Vagina (tissue), 2 donors: ENCODE data around the gene HABP2.

Experiments
- POLR2A ChIP-seq, 2 donors: fragments of 450-650 bp; IDR thresholded peaks; one replicate each; pipeline ENCODE4 v1.6.1; 2017; ENCODE audit warnings: antibody characterized with exemption in 2 of 2, mild to moderate bottlenecking in 2 of 2, moderate library complexity in 2 of 2
- TF ChIP-seq, protein P1 (sequence below), 3 experiments: fragments of 450-650 bp in 2 of 3; fragments of 200-600 bp in 1 of 3; sonication (generic) in 1 of 3; IDR thresholded peaks; one replicate each; pipeline ENCODE4 v1.5.1; 2017 to 2019; ENCODE audit warnings: antibody characterized with exemption in 3 of 3, mild to moderate bottlenecking in 2 of 3, moderate library complexity in 2 of 3

- TF ChIP-seq, protein P1, sequence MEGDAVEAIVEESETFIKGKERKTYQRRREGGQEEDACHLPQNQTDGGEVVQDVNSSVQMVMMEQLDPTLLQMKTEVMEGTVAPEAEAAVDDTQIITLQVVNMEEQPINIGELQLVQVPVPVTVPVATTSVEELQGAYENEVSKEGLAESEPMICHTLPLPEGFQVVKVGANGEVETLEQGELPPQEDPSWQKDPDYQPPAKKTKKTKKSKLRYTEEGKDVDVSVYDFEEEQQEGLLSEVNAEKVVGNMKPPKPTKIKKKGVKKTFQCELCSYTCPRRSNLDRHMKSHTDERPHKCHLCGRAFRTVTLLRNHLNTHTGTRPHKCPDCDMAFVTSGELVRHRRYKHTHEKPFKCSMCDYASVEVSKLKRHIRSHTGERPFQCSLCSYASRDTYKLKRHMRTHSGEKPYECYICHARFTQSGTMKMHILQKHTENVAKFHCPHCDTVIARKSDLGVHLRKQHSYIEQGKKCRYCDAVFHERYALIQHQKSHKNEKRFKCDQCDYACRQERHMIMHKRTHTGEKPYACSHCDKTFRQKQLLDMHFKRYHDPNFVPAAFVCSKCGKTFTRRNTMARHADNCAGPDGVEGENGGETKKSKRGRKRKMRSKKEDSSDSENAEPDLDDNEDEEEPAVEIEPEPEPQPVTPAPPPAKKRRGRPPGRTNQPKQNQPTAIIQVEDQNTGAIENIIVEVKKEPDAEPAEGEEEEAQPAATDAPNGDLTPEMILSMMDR (IDR thresholded peaks at IDR 0.05) = no peak
- no peak for TF ChIP-seq POLR2A (IDR thresholded peaks at IDR 0.05)
Observed at GRCh38 chr10:113560071-113560470, 7.2 kb downstream of the HABP2 start.
